GM06990 (cell line): Measurements from ENCODE around the gene ANKRD33B.

ENCODE experiments used
- DNase-seq: peaks from one replicate; pipeline ENCODE4 v3.0.0-alpha.2; 2011; ENCODE audit not compliant: insufficient read length; ENCODE audit errors: extremely low read depth
- H3K27me3 ChIP-seq: replicated peaks from 2 replicates; pipeline ENCODE4 v1.6.0; 2011; ENCODE audit warnings: low read length; ENCODE audit not compliant: control insufficient read depth, insufficient read depth
- H3K36me3 ChIP-seq: 2 replicates; pipeline ENCODE4 v1.5.1; 2011; ENCODE audit warnings: low read length; ENCODE audit not compliant: control insufficient read depth, insufficient read depth
- H3K4me3 ChIP-seq: replicated peaks from 2 replicates; pipeline ENCODE4 v1.5.1; 2011; ENCODE audit warnings: low read depth, mild to moderate bottlenecking, control low read depth, low read length
- TF ChIP-seq, protein P1 (sequence below): IDR thresholded peaks from 2 replicates; pipeline ENCODE4 v1.5.1; 2011; ENCODE audit warnings: low read length, control low read depth, mild to moderate bottlenecking, inconsistent platforms; ENCODE audit not compliant: insufficient read depth, poor library complexity, severe bottlenecking

The ANKRD33B gene

DNA sequence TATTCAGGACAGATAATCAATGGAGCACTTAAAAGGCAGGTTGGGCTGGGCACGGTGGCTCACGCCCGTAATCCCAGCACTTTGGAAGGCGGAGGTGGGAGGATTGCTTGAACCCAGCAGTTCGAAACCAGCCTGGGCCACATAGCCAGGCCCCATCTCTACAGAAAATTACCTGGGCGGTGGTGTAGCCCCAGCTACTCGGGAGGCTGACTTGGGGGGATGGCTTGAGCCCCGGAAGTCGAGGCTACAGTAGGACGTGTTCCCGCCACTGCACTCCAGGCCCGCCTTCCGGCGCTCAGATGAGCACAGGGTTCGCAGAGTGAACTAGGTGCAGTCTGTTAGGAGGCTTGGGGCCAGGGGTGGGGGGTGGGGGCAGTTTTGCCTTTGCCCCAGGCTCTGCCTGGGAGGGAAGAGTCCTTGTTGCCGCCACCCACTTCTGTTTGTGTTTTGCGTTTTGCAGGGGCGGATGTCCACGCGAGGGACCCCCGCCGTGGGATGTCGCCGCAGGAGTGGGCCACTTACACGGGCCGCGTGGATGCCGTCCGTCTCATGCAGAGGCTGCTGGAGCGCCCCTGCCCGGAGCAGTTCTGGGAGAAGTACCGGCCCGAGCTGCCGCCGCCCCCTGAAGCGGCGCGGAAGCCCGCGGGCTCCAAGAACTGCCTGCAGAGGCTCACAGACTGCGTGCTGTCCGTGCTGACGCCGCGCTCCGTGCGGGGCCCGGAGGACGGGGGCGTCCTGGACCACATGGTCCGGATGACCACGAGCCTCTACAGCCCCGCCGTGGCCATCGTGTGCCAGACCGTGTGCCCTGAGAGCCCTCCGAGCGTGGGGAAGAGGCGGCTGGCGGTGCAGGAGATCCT lies 85.2 kb downstream of the ANKRD33B start:
- Histone ChIP-seq H3K4me3 (no peak overlapping the region), H3K27me3 (no peaks in the 10 kb centered on the region), H3K36me3 (peaks cover 33% of the 10 kb centered on the region)
- DNase-seq, result no peak
- TF ChIP-seq, protein P1, sequence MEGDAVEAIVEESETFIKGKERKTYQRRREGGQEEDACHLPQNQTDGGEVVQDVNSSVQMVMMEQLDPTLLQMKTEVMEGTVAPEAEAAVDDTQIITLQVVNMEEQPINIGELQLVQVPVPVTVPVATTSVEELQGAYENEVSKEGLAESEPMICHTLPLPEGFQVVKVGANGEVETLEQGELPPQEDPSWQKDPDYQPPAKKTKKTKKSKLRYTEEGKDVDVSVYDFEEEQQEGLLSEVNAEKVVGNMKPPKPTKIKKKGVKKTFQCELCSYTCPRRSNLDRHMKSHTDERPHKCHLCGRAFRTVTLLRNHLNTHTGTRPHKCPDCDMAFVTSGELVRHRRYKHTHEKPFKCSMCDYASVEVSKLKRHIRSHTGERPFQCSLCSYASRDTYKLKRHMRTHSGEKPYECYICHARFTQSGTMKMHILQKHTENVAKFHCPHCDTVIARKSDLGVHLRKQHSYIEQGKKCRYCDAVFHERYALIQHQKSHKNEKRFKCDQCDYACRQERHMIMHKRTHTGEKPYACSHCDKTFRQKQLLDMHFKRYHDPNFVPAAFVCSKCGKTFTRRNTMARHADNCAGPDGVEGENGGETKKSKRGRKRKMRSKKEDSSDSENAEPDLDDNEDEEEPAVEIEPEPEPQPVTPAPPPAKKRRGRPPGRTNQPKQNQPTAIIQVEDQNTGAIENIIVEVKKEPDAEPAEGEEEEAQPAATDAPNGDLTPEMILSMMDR, result no peak

DNA sequence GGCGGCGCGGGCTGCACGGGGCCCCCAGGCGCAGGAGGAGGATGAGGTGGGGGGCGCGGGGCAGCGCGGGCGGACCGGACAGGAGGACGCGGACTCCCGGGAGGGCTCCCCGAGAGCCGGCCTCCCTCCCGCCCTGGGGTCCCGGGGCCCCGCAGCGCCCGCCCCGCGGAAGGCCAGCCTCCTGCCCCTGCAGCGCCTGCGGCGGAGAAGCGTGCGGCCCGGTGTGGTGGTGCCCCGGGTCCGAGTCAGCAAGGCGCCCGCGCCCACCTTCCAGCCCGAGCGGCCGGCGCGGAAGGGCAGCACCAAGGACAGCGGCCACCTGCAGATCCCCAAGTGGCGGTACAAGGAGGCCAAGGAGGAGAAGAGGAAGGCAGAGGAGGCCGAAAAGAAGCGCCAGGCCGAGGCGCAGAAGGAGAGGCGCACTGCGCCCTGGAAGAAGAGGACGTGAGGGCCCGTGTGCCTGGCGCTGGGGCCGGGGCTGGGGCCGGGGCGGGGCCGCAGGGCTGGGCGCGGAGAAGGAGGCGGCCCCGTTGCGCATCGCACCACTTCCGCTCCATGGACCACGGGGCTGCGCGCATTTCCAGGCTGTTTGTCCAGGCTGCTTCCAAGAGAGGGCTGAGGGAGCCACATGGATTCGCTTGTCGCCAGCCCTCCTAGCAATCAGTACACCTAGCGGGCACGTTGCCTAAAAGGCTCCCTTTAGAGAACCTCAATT lies 86.0 kb downstream of the ANKRD33B start:
- no peak overlapping the region for H3K4me3 ChIP-seq
- H3K36me3 ChIP-seq, result peaks cover 34% of the 10 kb centered on the region
- TF ChIP-seq, protein P1, result no peak
- DNase-seq, result no peak
- no peaks in the 10 kb centered on the region for H3K27me3 ChIP-seq

DNA sequence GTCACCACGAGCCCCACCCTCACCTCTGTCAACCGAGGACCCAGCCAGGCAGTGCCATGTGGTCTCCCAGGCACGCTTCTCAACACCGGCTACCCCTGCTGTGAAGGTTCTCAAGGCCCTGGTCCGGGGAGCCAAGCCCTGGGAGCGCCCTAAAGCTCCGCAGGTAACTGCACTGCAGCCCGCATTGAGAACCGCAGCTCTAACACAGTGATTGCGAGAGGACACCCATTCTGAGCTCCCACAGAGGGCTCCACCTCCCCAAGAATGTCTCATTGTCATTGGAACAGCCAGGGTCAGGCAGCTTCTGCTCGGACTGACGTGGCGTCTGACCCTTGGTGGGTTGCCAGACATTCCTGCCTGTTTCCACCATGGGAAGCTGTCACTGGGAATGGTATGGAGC lies 88.3 kb downstream of the ANKRD33B start:
- no peaks in the 10 kb centered on the region for H3K27me3 ChIP-seq
- H3K4me3 ChIP-seq, result no peak overlapping the region
- TF ChIP-seq, protein P1, result no peak
- H3K36me3 ChIP-seq, result peaks cover 35% of the 10 kb centered on the region
- no peak for DNase-seq

DNA sequence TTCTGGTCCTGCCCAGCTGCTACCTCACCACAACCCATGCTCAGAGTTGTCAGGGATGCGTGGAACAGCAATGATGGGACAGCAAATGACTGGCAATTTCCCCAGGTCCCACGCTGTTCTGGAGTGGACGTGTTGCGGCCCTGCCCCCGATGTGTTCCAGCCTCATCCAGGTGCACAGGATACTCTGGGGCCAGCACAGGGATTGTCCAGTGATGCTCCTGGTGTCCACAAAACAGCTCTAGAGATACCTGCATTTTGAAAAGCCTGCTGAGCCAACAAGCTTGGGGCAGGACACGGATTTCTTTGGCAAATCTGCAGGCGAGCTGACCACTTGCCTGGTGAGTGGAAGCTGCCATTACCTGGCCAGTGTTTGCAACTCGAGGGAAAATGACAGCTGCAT lies 88.7 kb downstream of the ANKRD33B start:
- Histone ChIP-seq H3K27me3 (no peaks in the 10 kb centered on the region), H3K4me3 (no peak overlapping the region), H3K36me3 (peaks cover 35% of the 10 kb centered on the region)
- TF ChIP-seq, protein P1, result no peak
- DNase-seq, result no peak

DNA sequence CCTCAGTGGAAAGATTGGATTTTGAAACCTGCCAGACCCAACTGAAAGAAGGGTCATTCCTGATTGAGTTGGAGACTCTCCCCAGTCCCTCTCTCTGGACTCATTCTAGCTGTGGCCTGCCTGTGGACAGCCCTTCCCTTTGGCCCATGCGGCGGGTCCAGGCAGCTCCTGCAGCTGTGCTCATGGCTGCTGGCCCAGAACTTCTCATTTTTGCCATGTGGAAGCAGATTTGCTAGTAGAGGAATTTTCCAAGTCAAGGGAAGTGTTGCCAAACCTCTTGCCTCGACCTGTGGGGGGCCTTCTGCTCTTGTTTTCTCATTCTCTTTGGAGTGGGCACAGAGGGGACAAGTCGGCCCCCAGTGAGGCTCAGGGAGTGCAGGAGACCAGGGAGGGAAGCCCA lies 89.2 kb downstream of the ANKRD33B start:
- Histone ChIP-seq H3K27me3 (no peaks in the 10 kb centered on the region), H3K36me3 (peaks cover 33% of the 10 kb centered on the region), H3K4me3 (no peak overlapping the region)
- DNase-seq, result no peak
- TF ChIP-seq, protein P1, result no peak
